ENCODE data around the gene PXYLP1.

The PXYLP1 gene

GRCh38 chr3:141250828-141251227, 19.2 kb downstream of the PXYLP1 start:
- DNase-seq, result no peak

GRCh38 chr3:141253326-141253725, 21.7 kb downstream of the PXYLP1 start:
- no peak for DNase-seq

- no peak for DNase-seq
These were observed 22.2 kb downstream of the PXYLP1 start for GRCh38 chr3:141253811-141254210.

- no peak for DNase-seq
These were observed 23.7 kb downstream of the PXYLP1 start for GRCh38 chr3:141255137-141255845.

- peak; percentile 53 for DNase-seq
These were observed 24.2 kb downstream of the PXYLP1 start for GRCh38 chr3:141255846-141256261.

- DNase-seq, result no peak
These were observed 25.2 kb downstream of the PXYLP1 start for GRCh38 chr3:141256820-141257219.

GRCh38 chr3:141257961-141258360, 26.3 kb downstream of the PXYLP1 start:
- peak; percentile 34 for DNase-seq

- DNase-seq, result no peak
These were observed 27.3 kb downstream of the PXYLP1 start for GRCh38 chr3:141258973-141259372.

GRCh38 chr3:141259821-141260629, 28.4 kb downstream of the PXYLP1 start:
- no peak for DNase-seq

GRCh38 chr3:141260630-141260927, 29.0 kb downstream of the PXYLP1 start:
- DNase-seq, result no peak

GRCh38 chr3:141261472-141262307, 30.1 kb downstream of the PXYLP1 start:
- no peak for DNase-seq

GRCh38 chr3:141262308-141262705, 30.7 kb downstream of the PXYLP1 start:
- DNase-seq, result no peak

- no peak for DNase-seq
These were observed 34.6 kb downstream of the PXYLP1 start for GRCh38 chr3:141266186-141266585.

GRCh38 chr3:141266797-141267555, 35.4 kb downstream of the PXYLP1 start:
- DNase-seq, result peak; percentile 22

- no peak for DNase-seq
These were observed 36.0 kb downstream of the PXYLP1 start for GRCh38 chr3:141267629-141268028.

GRCh38 chr3:141268306-141268705, 36.7 kb downstream of the PXYLP1 start:
- DNase-seq, result no peak

- DNase-seq, result no peak
These were observed 37.2 kb downstream of the PXYLP1 start for GRCh38 chr3:141268791-141269190.

- no peak for DNase-seq
These were observed 38.3 kb downstream of the PXYLP1 start for GRCh38 chr3:141269961-141270360.

- DNase-seq, result no peak
These were observed 39.8 kb downstream of the PXYLP1 start for GRCh38 chr3:141271279-141272030.

GRCh38 chr3:141272906-141273662, 41.5 kb downstream of the PXYLP1 start:
- DNase-seq, result no peak

- no peak for DNase-seq
These were observed 42.2 kb downstream of the PXYLP1 start for GRCh38 chr3:141273700-141274410.

Measured in stimulated activated CD4-positive, alpha-beta T cell treated with anti-CD3 and anti-CD28 coated beads, Interleukin-1b, Interleukin-23, amount 100 ng/mL, for 48 hours (primary cell).